IPS-18c (cell line): ENCODE results near the gene BCR.

Experiments used
- H3K4me3 ChIP-seq: 2 replicates; pipeline ENCODE4 v1.7.0; 2013; ENCODE audit warnings: low read depth, mild to moderate bottlenecking, low read length, moderate library complexity; ENCODE audit not compliant: insufficient read depth
- H3K9me3 ChIP-seq: one replicate; pipeline ENCODE4 v1.6.1; 2013; ENCODE audit warnings: mild to moderate bottlenecking, low read length, moderate library complexity; ENCODE audit not compliant: control insufficient read depth, insufficient read depth

The BCR gene

DNA sequence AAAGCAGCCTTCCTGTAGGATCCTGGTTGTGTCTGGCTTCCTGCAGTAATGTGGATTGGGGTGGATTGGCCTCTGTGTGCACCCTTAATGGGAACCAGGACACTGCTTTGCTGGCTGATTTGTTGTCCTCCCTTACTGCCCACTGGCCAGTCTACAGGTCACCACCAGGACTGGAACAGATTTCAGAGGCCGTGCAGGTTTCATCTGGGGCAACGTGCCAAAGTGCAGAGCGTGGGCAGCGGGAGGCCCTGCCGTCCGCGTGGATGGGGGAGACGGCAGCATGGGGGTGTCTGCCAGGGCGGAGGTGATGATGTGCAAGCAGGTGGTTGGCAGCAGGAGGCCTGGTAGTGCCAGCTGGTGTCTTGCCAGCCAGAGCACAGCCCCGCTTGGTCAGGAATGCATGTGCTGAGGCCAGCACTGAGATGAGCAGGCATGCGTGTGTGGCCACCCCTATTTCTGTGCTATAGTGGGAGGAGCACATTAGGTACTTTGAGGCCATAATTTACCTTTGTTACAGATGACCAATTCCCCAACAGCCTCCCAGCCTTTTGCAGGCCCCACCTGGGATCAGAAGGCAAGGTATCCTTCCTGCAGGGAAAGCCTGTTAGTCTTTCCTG is 24.3 kb downstream of the BCR start:
- Histone ChIP-seq H3K4me3 (no peak overlapping the region), H3K9me3 (peaks cover 2% of the 10 kb centered on the region)

DNA sequence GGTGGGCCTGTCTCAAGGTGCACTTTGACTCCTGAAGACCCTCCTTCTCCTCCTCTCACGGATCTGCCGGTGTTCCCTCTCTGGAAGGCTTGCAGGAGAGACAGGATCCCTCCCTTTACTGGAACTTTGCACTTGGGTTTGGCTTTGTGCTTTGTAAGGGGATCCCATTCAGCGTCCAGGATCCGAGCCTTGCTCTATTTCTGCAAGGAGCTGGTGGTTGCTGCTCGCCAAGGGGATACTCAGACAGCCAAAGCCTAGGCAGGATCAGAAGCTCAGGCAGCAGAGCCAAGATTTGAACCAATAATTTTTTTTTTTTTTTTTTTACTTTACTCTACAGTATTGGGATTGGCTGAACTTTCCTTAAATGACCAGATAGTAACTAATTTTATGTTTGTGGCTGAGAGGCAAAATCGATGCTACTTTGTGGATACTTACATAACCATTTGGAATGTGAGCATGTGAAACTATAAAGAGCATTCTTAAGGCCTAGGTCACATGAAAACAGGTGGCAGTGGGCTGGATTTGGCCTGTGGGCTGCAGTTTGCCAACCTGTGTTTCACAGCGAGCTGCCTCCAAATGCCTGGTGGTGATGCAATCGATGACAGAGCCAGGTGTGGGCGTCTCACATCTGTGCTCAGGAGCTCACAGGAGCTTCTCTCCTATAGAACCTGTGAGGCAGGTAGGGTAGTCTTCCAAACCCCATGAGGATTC is 25.2 kb downstream of the BCR start:
- Histone ChIP-seq H3K9me3 (peaks cover 2% of the 10 kb centered on the region), H3K4me3 (no peak overlapping the region)

DNA sequence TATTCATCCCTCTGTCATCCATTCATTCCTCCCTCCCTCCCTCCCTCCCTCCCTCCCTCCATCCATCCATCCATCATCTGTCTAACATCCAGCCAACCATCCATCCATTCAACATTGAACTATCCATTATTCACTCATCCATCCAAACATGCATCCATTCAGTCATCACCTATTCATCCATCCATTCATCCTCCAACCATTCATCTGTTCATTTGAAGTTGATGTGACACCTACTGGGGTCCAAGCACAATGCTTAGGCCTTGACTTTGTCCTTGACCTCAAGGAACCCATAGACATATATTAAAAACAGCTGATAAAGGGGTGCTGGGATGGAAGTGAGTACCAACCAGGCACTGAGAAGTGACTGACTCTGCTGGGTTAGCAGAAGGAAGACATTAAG is 26.6 kb downstream of the BCR start:
- Histone ChIP-seq H3K9me3 (peaks cover 2% of the 10 kb centered on the region), H3K4me3 (no peak overlapping the region)

DNA sequence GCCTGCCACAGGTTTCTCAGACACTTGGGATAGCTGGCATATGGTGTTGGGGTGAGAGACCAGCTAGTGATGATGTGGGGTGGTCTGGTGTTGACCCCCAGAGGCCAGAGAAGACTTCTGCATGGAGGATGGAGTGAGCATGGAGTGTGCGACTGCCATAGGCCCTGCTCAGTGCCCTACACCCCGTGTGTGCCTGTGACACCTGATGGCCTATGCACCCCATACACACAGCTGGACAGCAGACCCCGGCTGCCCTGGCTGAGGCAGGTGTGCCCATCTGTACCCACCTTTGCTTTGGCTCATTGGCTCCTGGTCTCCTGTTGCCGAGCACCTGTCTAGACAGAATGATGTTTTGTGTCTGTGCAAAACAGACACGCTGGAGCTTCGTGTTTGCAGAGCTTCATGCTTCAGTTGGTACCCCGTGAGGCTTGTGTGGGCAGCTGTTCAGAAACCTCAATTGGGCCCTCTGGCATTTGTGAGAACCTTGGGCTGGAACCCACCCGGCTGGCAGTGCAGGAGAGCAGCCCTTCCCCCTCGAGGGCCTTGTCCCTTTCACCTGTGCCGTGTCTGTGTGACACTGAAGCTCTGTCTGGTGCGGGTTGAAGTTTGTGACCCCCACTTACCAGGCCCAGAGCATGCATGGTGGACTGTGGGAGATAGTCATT is 27.6 kb downstream of the BCR start:
- H3K4me3 ChIP-seq, result no peak overlapping the region

DNA sequence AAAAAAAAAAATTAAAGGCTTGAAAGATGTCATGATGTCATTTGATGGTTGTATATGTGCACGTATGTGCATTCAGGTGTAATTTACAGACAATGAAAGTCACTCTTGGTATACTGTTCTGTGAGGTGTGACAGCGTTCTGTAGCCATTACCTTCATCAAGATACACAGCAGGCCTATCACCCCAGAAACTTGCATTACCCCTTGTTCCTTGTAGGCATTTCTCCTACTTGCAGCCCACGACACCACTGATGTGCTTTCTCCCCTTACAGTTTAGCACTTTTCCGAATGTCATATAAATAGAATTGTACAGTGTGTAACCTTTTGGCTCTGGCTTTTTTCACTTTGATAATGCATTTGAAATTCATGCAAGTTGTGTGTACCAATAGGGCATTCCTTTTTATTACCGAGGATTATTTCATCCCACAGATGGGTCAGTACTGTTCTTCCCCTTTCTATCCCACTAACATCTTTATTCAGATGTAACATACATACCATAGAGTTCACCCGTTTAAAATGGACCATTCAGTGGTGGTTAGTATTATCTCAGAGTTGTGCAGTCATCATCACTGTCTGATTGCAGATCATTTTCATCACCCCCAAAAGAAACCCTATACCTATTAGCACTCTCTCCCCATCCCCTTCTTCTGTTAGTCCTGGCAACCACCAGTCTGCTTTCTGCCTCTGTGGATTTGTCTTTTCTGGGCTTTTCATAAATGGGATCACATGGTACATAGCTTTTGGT is 30.3 kb downstream of the BCR start:
- no peak overlapping the region for H3K4me3 ChIP-seq
- peaks cover 2% of the 10 kb centered on the region for H3K9me3 ChIP-seq

More for the DNA sequence above, 27.6 kb downstream of the BCR start:
- peaks cover 2% of the 10 kb centered on the region for H3K9me3 ChIP-seq

DNA sequence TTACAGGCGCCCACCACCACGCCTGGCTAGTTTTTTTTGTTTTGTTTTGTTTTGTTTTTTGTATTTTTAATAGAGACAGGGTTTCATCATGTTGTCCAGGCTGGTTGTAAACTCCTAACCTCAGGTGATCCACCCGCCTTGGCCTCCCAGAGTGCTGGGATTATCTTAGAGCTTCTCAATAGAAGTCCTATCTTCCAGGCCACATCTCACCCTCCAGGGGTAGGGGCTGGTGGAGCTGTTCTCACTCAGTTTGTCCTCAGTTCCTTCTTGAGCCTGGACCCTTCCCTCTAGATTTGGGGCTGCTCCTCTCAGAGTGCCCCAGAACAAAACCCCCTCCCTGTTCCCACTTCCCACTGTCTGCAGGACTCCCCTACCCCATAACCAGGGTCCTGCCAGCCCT is 31.3 kb downstream of the BCR start:
- H3K4me3 ChIP-seq, result no peak overlapping the region
- H3K9me3 ChIP-seq, result no peaks in the 10 kb centered on the region

DNA sequence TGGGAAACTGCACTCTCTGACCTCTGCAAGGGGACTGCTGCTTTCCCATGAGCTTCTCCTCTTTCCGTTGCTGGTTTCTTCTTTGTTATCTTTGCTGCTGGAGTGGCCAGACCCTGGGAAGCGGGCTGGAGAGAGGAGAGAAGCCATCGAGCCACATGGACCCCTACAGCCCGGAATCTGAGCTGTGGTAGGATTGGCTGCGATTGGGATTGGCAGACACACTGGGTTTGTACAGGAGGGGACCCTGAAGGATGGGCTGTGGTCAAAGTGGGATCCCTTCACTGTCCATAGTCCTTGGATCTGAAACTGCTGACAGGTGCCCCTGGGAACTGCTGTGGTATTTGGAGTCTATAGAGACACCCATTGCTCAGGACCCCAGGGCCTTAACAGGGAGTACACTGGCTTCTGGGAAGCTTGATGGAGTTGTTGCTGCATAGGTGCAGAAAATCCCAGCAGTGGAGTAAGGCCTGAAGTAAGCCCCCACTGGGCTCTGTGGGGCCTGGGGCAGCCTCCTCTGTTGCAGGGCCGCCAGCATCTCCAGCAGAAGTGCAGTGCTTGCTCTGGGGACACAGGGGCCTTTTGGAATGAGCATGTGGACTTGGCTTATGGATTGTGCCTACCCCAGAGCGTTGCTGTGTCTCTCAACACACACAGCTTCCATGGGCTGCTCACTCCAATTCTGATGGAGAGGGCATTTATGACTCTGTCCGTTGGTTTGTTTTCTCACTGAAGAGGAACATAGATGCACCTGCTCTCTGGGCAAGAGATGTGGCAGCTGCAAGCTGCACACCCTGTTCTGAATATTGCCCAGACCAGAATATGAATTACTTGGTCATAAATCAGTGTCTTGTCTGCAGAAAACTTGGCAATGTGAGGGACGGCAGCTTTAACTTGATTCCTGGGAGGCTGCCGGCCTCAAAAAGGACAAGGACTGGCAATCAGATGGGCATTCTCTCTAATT is 32.0 kb downstream of the BCR start:
- no peaks in the 10 kb centered on the region for H3K9me3 ChIP-seq
- H3K4me3 ChIP-seq, result no peak overlapping the region

DNA sequence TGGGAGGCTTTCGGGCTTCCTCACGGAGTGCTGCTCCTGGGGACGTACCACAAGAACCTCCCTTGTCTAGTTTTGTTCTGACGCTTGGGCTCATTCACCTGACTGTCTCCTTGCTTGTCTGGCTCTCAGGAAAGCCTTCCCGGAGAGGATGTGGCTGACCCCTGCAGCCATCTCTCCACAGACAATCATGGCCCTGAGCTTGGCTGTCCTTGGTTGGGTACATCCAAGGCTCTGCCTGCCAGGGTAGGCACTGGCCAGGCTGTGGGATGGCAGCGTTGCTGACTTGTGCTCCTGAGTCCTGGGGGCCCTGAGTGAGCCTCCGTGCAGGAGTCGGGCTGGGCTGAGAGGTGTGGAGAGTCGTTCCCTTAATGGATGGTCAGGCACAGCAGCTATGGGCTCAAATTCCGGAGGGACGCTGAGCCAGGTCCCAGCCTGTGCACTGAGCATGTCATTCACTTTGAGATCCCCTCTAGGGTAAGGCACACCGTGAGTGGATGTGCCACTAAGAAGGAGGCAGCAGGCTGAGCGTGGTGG is 32.8 kb downstream of the BCR start:
- no peak overlapping the region for H3K4me3 ChIP-seq
- H3K9me3 ChIP-seq, result no peaks in the 10 kb centered on the region

DNA sequence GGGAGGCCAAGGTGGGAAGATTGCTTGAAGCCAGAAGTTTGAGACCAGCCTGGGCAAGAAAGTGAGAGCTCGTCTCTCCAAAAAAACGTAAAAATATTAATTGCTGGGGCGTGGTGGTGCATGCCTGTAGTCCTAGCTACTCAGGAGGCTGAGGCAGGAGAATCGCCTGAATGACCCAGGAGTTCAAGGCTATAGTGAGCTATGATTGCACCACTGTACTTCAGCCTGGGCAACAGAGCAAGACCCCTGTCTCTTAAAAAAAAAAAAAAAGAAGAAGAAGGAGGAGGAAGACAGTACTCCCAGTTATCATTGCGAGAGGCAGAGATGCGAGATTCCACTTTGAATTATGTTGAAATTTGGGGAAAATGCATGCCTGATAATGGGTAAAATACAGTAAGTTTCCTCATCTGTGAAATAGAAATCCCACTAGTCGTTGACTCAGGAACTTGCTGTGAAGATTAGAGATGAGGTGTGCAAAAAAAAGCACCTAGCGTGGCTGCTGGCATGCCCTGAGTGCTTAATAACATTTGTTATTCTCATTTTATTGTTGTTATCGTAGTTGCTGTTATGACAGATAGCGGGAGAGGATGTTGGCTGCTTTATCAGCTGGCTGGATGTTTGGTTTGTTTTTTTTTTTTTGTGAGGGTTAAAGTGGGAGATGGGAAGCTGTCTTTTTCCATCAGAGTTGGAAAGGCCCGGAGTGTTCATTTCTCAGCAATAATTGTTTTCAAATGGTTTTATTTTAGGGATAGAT is 33.4 kb downstream of the BCR start:
- no peaks in the 10 kb centered on the region for H3K9me3 ChIP-seq

DNA sequence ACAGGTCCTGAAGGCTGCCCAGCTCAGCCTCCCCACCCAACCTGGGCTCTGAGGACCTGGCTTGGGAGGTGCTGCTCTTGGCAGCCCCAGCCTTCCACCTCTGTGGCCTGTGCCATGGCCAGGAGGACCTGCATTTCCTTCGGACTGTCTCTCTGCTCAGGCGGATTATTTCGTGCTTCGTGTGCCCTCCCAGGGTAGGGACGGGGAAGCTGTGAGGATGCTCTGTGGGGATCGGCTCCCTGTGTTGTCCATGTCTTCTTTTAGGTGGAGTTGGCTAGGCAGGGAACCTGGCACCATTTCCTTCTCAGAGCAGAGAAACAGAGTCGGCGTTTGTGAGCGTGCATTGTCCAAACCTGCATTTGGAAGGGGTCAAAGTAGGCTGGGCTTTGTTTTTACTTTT is 34.1 kb downstream of the BCR start:
- Histone ChIP-seq H3K4me3 (no peak overlapping the region), H3K9me3 (no peaks in the 10 kb centered on the region)

More for the DNA sequence above, 33.4 kb downstream of the BCR start:
- H3K4me3 ChIP-seq, result no peak overlapping the region

DNA sequence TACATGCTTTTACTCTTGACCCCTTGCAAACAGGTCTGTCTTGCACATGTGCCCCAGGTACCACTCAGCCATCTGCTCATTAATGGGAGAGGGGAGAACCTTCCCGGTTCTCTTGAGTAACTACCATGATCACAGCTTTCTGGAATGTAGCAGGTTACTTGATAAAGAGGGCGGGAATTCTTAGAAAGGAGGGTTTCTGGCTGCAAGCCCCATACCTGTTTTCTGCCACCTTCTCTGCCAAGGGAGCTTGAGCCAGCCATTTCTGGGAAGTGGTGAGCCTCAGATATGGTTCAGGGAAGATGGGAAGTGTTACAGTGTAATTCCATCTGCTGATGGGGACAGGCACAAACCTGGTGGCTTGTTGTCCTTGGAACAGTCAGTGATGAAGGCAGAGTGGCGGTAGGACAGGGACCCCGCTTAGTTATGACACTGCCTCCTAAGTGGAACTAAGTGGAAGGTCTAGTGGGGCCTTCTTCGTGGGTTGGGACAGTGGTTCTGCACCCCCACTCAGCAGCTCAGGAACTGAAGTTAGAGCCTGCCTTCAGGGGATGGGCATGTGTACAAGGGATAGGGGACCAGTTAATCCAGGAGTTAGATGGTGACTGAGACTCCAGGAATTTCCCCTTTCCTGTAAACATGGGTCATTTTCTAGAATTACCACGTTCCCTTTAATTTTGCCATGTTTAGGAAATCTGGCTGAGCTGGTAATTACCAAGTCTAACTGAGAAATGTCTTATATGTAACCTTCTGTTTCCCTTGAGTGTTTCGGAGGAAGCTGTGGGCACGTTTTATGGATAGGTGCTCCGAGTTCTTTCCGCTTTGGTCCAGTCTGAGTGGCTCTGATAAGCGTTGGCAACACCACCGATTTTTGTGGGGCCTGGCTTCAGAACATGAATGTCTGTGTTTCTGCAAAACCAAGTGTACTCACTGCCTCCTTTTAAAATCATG is 35.3 kb downstream of the BCR start:
- H3K4me3 ChIP-seq, result no peak overlapping the region

DNA sequence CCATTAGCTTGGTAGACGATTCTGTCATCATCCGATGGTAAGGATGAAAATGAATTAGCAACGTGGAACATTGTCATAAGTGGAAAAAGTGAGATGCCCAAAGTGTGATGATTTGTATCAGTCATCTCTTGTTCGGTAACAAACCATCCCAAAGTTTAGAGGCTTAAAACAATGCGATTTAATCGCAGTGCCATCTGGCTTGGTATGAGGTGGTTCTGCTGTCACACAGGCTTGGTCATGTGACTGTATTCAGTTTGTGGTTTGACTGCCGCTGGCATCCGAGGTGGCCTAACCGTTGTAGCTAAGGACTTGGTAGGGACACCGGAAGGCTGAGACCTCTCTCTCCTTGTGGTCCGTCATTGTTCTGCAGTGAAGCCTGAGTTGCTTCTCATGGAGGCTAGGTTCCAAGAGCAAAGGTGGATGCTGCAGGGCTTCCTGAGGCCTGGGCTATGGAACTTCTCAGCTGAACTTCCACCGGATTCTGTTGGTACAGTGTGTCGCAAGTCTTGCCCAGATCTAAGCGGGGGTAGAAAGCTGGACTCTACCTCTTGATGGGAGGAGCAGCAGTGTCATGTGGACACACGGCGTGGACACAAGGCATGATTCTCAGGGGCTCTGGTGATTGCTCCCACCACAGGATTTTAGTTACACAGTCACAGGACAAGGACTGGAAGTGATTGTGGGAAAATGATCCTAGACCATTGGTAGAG is 36.3 kb downstream of the BCR start:
- Histone ChIP-seq H3K9me3 (no peaks in the 10 kb centered on the region), H3K4me3 (no peak overlapping the region)

More for the DNA sequence above, 35.3 kb downstream of the BCR start:
- H3K9me3 ChIP-seq, result no peaks in the 10 kb centered on the region

DNA sequence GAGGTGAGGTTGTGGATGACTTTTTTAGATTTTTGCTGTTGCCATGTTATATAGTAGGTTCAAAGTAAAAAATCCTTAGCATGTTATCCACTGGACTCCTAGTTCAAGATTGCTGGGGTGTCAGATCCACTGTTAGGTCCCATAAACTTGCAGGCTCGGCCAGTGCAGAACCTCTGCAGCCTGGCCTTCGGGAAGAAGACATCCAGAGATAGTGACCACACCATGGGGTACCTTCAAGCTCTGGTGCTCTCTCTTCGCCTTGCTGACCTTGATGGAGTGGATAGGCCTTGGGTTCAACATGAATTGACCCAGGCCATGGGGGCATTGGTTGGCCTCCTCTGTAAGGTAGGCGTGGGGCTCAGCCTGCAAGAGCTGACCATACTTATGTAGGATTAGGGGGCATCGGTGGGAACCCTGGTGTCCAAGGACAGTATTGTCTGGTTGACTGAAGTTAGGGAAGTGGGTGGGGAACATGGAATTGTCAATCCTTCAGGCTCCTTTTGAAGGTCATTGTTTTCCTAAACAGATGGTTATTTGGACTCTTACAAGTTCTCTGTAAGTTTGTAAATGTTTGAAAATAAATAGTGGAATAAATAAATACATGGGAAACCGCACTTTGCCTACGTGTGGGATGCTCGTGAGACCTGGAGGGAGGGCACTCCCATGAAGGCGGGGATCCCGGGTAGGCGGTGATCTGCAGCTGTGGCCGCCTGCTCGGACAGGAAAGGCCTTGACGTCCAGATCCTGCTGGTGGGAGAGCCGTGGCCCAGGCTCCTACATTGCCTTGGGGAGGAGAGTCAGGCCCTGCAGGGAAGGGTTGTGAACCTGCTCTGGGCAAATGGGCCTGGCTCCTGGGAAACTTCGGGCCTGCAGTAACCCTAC is 37.1 kb downstream of the BCR start:
- H3K4me3 ChIP-seq, result no peak overlapping the region
- no peaks in the 10 kb centered on the region for H3K9me3 ChIP-seq
